ENCODE measurements around the gene NPFF. TPM values are rescaled to one million over a fixed set of nuclear protein-coding genes. Genes with fewer than 3 reads are reported as not detected.

The NPFF gene
- total and polyA plus RNA-seq, 2 of the 13 experiments (the other 11 are each of a cell fraction or from before 2014, with no cell fraction given) = not detected

GRCh38 chr12:53481939-53482586 is 25.2 kb downstream of the NPFF start (continued):
- TF ChIP-seq NFAT5 (CRISPR knock-in tag; IDR thresholded peaks at IDR 0.05) (no peak), PHF20 (CRISPR knock-in tag; IDR thresholded peaks at IDR 0.05) (no peak), SOX13 (IDR thresholded peaks at IDR 0.05) (no peak), SOX13 (CRISPR knock-in tag; conservative IDR thresholded peaks at IDR 0.05 in 1 of 2, IDR thresholded peaks at IDR 0.05 in 1 of 2) (no peak), POLR2AphosphoS5 (IDR thresholded peaks at IDR 0.05; ENCODE audit: low read depth, low read length) (0 out of 2 replicates have a peak, but pooled peaks have one; percentile 8), IKZF4 (CRISPR knock-in tag; IDR thresholded peaks at IDR 0.05; ENCODE audit: borderline replicate concordance, low read depth, not compliant biosample characterization) (no peak), NONO (IDR thresholded peaks at IDR 0.05) (no peak), NONO (CRISPR knock-in tag; conservative IDR thresholded peaks at IDR 0.05) (peak; percentile 24; the same call in 1 of the 2 replicates), ZNF318 (CRISPR knock-in tag; IDR thresholded peaks at IDR 0.05) (no peak), TOE1 (CRISPR knock-in tag; IDR thresholded peaks at IDR 0.05) (no peak), ZUFSP (CRISPR knock-in tag; IDR thresholded peaks at IDR 0.05; ENCODE audit: borderline replicate concordance) (no peak), SIX4 (CRISPR knock-in tag; IDR thresholded peaks at IDR 0.05) (no peak), SSRP1 (CRISPR knock-in tag; IDR thresholded peaks at IDR 0.05) (peak; percentile 28; the same call in 1 of the 2 replicates)
